LoVo (cell line): ENCODE measurements around the gene NOC4L.
"Not testable (repeated sequence)": the region's sequence is repeated elsewhere in the genome, so short reads cannot be mapped to it uniquely, and the experiment has no call there.

Experiments
- DNase-seq: peaks from one replicate; pipeline ENCODE4 v3.0.0-alpha.2; 2016; ENCODE audit warnings: low spot score

The NOC4L gene

GRCh38 chr12:132182206-132182710 is 38.0 kb downstream of the NOC4L start:
- no peak for DNase-seq

GRCh38 chr12:132182711-132183365 is 38.6 kb downstream of the NOC4L start:
- DNase-seq = no peak

- DNase-seq = no peak
Measured at GRCh38 chr12:132185705-132186104, 41.4 kb downstream of the NOC4L start.

GRCh38 chr12:132186208-132186856 is 42.1 kb downstream of the NOC4L start:
- no peak for DNase-seq

- DNase-seq = no peak
Measured at GRCh38 chr12:132186857-132187620, 42.8 kb downstream of the NOC4L start.

- no peak for DNase-seq
Measured at GRCh38 chr12:132187646-132188450, 43.6 kb downstream of the NOC4L start.

GRCh38 chr12:132188451-132188901 is 44.2 kb downstream of the NOC4L start:
- no peak for DNase-seq

- no peak for DNase-seq
Measured at GRCh38 chr12:132188916-132189325, 44.7 kb downstream of the NOC4L start.

GRCh38 chr12:132189378-132190011 is 45.2 kb downstream of the NOC4L start:
- peak; percentile 97 for DNase-seq

GRCh38 chr12:132190012-132190755 is 45.9 kb downstream of the NOC4L start:
- DNase-seq = no peak

GRCh38 chr12:132190834-132191500 is 46.7 kb downstream of the NOC4L start:
- no peak for DNase-seq

- no peak for DNase-seq
Measured at GRCh38 chr12:132191715-132192553, 47.7 kb downstream of the NOC4L start.

GRCh38 chr12:132194056-132194455 is 49.8 kb downstream of the NOC4L start:
- no peak for DNase-seq

- DNase-seq = no peak
Measured at GRCh38 chr12:132194556-132194955, 50.3 kb downstream of the NOC4L start.

- not testable (repeated sequence) for DNase-seq
Measured at GRCh38 chr12:132195242-132195641, 51.0 kb downstream of the NOC4L start.

GRCh38 chr12:132196038-132196872 is 52.0 kb downstream of the NOC4L start:
- no peak for DNase-seq

- no peak for DNase-seq
Measured at GRCh38 chr12:132196873-132197390, 52.7 kb downstream of the NOC4L start.
